Measurements from ENCODE around the gene ULK3.

Gene ULK3

DNA sequence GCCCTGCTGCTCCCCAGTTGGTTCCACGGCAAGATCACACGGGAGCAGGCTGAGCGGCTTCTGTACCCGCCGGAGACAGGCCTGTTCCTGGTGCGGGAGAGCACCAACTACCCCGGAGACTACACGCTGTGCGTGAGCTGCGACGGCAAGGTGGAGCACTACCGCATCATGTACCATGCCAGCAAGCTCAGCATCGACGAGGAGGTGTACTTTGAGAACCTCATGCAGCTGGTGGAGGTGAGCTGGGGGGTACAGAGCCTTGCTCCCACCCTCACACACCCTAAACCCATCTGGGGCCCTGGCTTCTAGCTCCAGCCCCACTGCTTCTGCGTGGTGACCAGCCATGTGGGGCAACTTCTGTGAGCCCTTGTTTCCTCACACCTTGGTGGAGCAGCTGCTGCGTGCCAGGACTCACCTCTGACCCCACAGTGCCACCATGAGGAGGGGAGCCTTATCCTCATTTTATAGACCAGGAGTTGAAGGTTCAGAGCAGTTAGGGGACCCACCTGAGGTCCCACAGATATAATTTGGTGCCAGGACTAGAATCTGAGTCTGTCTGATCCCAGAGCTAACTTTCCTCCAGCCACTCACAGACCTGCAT lies 43.6 kb downstream of the ULK3 start:
- no peak for DNase-seq (ENCODE audit: low read depth, low spot score)

DNA sequence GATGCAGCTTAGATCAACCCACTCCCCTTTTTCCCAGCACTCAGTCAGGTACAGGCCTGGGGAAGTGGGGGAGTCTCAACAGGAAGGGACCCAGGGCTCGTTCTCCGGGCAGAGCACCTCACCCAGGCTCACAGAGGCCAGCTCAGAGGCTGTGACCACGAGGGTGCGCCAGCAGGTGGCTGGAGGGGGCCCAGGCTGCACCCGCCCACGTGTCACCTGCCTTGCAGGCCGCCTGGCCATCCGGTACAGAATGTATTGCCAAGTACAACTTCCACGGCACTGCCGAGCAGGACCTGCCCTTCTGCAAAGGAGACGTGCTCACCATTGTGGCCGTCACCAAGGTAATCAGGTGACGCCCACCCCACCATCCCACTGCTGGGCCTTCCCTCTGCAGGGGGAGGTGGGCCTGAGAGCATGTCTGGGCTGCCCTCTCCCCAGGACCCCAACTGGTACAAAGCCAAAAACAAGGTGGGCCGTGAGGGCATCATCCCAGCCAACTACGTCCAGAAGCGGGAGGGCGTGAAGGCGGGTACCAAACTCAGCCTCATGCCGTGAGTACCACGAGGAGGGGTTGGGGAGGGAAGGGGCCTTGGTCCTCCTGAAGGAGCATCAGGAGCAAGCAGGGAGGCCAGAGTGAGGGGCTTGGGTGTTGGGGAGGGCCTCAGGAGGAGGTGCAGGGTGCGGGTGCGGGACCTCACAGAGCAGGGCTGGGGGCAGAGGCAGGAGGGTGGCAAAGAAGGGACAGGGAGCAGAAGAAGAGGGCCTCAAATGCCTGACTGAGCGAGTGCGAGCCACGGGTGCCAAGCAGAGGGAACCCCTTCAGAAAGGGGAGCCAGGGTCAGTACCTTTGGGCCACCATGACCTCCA lies 44.3 kb downstream of the ULK3 start:
- DNase-seq (ENCODE audit: low read depth, low spot score) = no peak

DNA sequence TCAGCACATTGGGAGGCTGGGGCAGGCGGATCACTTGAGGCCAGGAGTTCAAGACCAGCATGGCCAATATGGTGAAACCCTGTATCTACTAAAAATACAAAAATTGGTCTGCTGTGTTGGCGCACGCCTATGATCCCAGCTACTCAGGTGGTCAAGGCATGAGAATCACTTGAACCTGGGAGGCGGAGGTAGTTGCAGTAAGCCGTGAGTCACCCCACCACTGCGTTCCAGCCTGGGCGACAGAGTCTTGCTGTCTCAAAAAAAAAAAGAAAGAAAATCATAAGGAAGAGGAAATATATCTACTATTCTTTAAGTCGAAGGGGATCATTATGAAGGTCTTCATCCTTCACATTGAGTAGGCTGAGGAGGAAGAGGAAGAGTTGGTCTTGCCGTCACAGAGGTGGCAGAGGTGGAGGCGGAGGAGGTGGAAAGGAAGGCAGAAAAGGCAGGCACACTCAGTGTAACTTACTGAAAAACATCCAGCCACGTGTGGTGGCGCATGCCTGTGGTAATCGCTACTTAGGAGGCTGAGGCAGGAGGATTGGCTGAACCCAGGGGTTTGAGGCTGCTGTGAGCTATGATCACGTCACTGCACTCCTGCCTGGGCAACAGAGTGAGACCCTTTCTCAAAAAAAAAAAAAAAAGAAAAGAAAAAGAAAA lies 46.9 kb downstream of the ULK3 start:
- DNase-seq (ENCODE audit: low read depth, low spot score) = no peak

GRCh38 chr15:74794970-74795349 lies 48.0 kb downstream of the ULK3 start:
- no peak for DNase-seq (ENCODE audit: low read depth, low spot score)

- DNase-seq (ENCODE audit: low read depth, low spot score) = no peak
Observed at GRCh38 chr15:74794248-74794969, 48.5 kb downstream of the ULK3 start.

DNA sequence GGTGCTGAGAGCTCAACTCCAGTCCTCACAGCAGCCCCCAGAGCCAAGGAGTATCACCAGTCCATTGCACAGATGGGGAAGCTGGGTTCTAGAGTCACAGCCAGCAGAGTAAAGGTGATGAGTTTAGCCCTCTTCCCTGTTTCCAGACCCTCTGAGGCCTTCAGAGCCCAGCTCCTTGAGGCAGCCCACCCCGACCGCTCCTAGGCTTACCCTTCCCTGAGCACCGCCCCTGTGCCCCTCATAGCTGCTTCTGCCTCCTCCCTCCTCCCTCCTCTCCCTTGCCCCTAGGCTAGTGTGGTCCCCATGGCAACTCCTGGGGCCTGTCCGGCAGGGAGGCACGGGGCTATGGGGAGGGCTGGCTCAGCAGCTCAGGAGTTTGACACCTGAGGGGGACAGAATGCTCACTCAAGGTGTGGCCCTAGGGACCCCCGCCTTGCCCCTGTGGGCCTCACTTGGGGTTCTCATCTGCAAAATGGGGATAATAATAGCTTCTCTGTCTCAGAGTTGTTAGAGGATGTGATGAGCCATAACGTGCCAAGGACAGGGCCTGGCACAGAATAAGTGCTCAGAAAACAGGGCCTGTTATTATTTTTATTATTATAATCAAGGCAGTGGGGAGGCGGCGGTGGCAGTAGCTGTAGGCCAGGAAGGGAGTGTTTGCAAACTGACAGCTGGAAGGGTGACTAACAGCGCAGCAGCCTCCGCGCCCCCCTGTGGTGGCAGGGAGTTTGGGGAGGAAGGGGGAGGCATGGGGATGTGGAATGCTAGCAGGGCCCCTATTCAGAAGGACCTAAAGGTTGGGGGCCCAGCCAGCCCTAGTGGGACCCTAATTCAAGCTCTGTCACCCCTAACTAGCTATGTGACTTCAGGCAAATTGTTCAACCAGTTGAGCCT lies 49.6 kb downstream of the ULK3 start:
- no peak for DNase-seq (ENCODE audit: low read depth, low spot score)

DNA sequence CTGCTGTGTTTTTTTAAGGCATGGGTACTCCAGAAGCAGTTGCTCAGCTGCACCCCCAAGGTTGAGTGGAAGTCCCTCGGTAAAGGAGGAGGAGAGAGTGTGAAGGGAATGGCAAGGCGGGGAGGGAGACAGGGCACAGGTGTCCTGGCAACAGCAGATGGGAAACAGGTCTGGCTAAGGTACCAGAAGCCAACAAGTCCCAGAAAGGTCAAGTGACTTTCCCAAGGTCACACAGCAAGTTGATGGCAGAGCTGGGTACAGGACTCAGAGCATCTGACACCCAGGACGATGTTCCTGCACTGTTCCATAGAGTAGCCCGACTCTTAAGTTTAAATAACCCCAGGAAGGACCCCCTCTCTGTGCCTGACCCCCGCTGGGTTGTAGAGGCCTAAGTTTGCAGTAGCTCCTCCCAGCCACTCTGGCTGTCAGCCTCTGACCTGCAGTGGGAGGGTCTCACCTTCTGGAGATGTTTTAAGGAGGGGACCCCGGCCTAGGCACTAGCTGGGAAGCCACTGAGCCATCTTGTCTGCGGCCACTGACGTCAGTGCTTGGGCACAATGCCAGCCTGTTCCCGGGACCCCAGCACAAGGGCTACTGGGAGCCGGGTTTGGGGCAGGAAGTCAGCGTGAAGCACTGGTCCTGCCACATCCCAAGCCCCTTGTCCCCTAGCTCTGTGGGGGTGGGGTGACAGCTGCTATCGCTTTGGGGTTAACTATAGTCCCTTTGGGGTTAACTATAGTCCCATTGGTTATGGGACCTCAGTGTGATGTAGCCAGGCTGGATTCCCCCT lies 50.5 kb downstream of the ULK3 start:
- DNase-seq (ENCODE audit: low read depth, low spot score) = no peak

DNA sequence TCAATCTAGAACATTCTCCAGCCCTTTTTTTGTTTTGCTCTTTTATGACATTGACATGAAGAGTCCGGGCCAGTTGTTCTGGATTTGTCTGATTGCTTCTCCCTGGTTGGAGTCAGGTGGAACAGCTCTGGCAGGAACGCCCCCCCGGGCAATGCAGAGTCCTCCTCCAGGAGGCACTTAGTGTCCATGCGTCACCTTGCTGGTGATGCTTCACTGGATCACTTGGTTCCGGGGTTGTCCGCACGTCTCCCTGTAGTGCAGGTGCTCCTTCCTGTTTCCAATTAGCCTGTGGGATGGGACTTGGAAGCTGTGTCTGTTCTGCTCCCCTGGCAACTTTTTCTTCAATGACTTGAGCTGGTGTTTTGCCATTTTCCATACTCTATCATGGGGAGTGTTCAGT lies 51.3 kb downstream of the ULK3 start:
- DNase-seq (ENCODE audit: low read depth, low spot score) = no peak

- no peak for DNase-seq (ENCODE audit: low read depth, low spot score)
Observed at GRCh38 chr15:74791007-74791406, 51.9 kb downstream of the ULK3 start.

- no peak for DNase-seq (ENCODE audit: low read depth, low spot score)
Observed at GRCh38 chr15:74790080-74790916, 52.7 kb downstream of the ULK3 start.

GRCh38 chr15:74789741-74790079 lies 53.2 kb downstream of the ULK3 start:
- DNase-seq (ENCODE audit: low read depth, low spot score) = no peak

DNA sequence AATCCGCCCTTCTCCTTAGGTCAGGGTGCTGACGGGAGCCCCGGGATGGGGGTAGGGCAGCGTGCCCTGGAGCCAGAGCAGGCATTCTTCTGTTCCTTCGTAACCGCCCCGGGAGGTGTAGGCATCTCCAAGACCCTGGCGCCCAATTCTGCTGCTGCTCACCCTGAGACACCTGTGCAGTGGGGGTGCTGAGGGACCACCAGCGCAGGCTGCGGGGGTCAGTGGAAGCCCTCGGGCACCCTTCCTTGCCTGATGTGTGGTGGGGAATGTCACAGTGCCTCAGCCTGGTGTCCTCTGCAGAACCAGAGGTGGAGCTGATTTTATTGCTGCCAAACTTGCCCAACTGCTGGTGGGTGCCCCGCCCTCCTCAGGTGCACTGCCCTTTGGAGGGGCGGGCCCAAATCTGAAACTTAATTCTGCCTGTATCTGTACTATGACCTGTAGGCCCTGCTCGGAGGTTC lies 53.8 kb downstream of the ULK3 start:
- DNase-seq (ENCODE audit: low read depth, low spot score) = no peak

GRCh38 chr15:74788683-74789151 lies 54.2 kb downstream of the ULK3 start:
- DNase-seq (ENCODE audit: low read depth, low spot score) = no peak

GRCh38 chr15:74788042-74788682 lies 54.8 kb downstream of the ULK3 start:
- DNase-seq (ENCODE audit: low read depth, low spot score) = no peak

GRCh38 chr15:74787251-74788041 lies 55.5 kb downstream of the ULK3 start:
- no peak for DNase-seq (ENCODE audit: low read depth, low spot score)

GRCh38 chr15:74786551-74787165 lies 56.3 kb downstream of the ULK3 start:
- no peak for DNase-seq (ENCODE audit: low read depth, low spot score)

Data from iPS DF 19.7 (cell line).